ENCODE results near the gene LHPP.
A peak's percentile ranks its signal among the peaks of the same experiment; 100 is the strongest.

The LHPP gene

GRCh38 chr10:124593431-124593985 lies 131.9 kb downstream of the LHPP start:
- H3K27ac ChIP-seq (replicated peaks; ENCODE audit: low read length): no peak overlapping the region
- H2AK5ac ChIP-seq (ENCODE audit: low read depth, low read length): no peak overlapping the region
- no peak overlapping the region for H2BK5ac ChIP-seq (ENCODE audit: low read length)
- H3K4ac ChIP-seq (ENCODE audit: low read length): no peak overlapping the region
- H2BK12ac ChIP-seq (ENCODE audit: low read length): no peak overlapping the region
- DNase-seq (ENCODE audit: low spot score): no peak
- no peak overlapping the region for H4K91ac ChIP-seq (ENCODE audit: low read depth, low read length, poor library complexity)
- peaks cover 4 to 6% of the 10 kb centered on the region in 2 donors for H3K9me3 ChIP-seq (replicated peaks in 1 of 2; ENCODE audit: control insufficient read depth in 2 of 2, insufficient read depth in 1 of 2, low read depth in 1 of 2, low read length in 2 of 2)
- peak overlapping the region; percentile 11 for H3K18ac ChIP-seq (ENCODE audit: low read length)
- H3K4me2 ChIP-seq (ENCODE audit: insufficient read depth, low read length, poor library complexity, severe bottlenecking): no peak overlapping the region
- H4K8ac ChIP-seq (ENCODE audit: low read depth, low read length): no peak overlapping the region
- H3K79me1 ChIP-seq (ENCODE audit: low read depth, low read length): peaks cover 4% of the 10 kb centered on the region
- no peak overlapping the region for H2BK15ac ChIP-seq (ENCODE audit: low read length)
- H3K36me3 ChIP-seq (replicated peaks in 1 of 2; ENCODE audit: control insufficient read depth in 2 of 2, insufficient read depth in 2 of 2, low read length in 2 of 2): no peaks in the 10 kb centered on the region
- WGBS, 2 donors (ENCODE audit: extremely low coverage in 2 of 2, insufficient read length in 2 of 2, insufficient replicate concordance in 1 of 2): no CpG with 5 or more reads among the region's 17 CpGs
- no peak overlapping the region for H3K14ac ChIP-seq (ENCODE audit: low read length)
- no peak overlapping the region for H3K9ac ChIP-seq (ENCODE audit: low read depth, low read length, poor library complexity)
- no peak overlapping the region for H2BK120ac ChIP-seq (ENCODE audit: low read depth, low read length)
- no peak overlapping the region for H2AFZ ChIP-seq (ENCODE audit: low read length)
- H3K4me1 ChIP-seq (ENCODE audit: control insufficient read depth in 2 of 2, insufficient read depth in 1 of 2, low read depth in 1 of 2, low read length in 2 of 2): peaks cover 0 to 3% of the 10 kb centered on the region in 2 donors
- H3K23ac ChIP-seq (ENCODE audit: low read depth, low read length, poor library complexity): no peak overlapping the region
- no peaks in the 10 kb centered on the region for H3K27me3 ChIP-seq (ENCODE audit: control insufficient read depth in 3 of 3, insufficient read depth in 3 of 3, low read depth in 1 of 3, low read length in 3 of 3)
- H3K4me3 ChIP-seq (ENCODE audit: low read length in 2 of 2): no peak overlapping the region

GRCh38 chr10:124594240-124594639 lies 132.6 kb downstream of the LHPP start:
- H3K23ac ChIP-seq (ENCODE audit: low read depth, low read length, poor library complexity): no peak overlapping the region
- no peak overlapping the region for H4K91ac ChIP-seq (ENCODE audit: low read depth, low read length, poor library complexity)
- H2BK5ac ChIP-seq (ENCODE audit: low read length): no peak overlapping the region
- H3K36me3 ChIP-seq (replicated peaks in 1 of 2; ENCODE audit: control insufficient read depth in 2 of 2, insufficient read depth in 2 of 2, low read length in 2 of 2): no peaks in the 10 kb centered on the region
- no peak overlapping the region for H2AFZ ChIP-seq (ENCODE audit: low read length)
- no peak overlapping the region for H3K27ac ChIP-seq (replicated peaks; ENCODE audit: low read length)
- no peaks in the 10 kb centered on the region for H3K27me3 ChIP-seq (ENCODE audit: control insufficient read depth in 3 of 3, insufficient read depth in 3 of 3, low read depth in 1 of 3, low read length in 3 of 3)
- H3K4me2 ChIP-seq (ENCODE audit: insufficient read depth, low read length, poor library complexity, severe bottlenecking): no peak overlapping the region
- no peak overlapping the region for H3K4ac ChIP-seq (ENCODE audit: low read length)
- H2BK12ac ChIP-seq (ENCODE audit: low read length): no peak overlapping the region
- DNase-seq (ENCODE audit: low spot score): no peak
- no peak overlapping the region for H2BK120ac ChIP-seq (ENCODE audit: low read depth, low read length)
- peaks cover 4 to 6% of the 10 kb centered on the region in 2 donors for H3K9me3 ChIP-seq (replicated peaks in 1 of 2; ENCODE audit: control insufficient read depth in 2 of 2, insufficient read depth in 1 of 2, low read depth in 1 of 2, low read length in 2 of 2)
- H3K14ac ChIP-seq (ENCODE audit: low read length): no peak overlapping the region
- no CpG with 5 or more reads among the region's 6 CpGs for WGBS, 2 donors (ENCODE audit: extremely low coverage in 2 of 2, insufficient read length in 2 of 2, insufficient replicate concordance in 1 of 2)
- peaks cover 4% of the 10 kb centered on the region for H3K79me1 ChIP-seq (ENCODE audit: low read depth, low read length)
- no peak overlapping the region for H3K9ac ChIP-seq (ENCODE audit: low read depth, low read length, poor library complexity)
- no peak overlapping the region for H3K18ac ChIP-seq (ENCODE audit: low read length)
- no peaks in the 10 kb centered on the region for H3K4me1 ChIP-seq (ENCODE audit: control insufficient read depth in 2 of 2, insufficient read depth in 1 of 2, low read depth in 1 of 2, low read length in 2 of 2)
- no peak overlapping the region for H4K8ac ChIP-seq (ENCODE audit: low read depth, low read length)
- H2BK15ac ChIP-seq (ENCODE audit: low read length): no peak overlapping the region
- no peak overlapping the region for H3K4me3 ChIP-seq (ENCODE audit: low read length in 2 of 2)
- H2AK5ac ChIP-seq (ENCODE audit: low read depth, low read length): no peak overlapping the region

GRCh38 chr10:124595143-124595883 lies 133.7 kb downstream of the LHPP start:
- Histone ChIP-seq H2AK5ac (ENCODE audit: low read depth, low read length) (no peak overlapping the region), H3K18ac (ENCODE audit: low read length) (no peak overlapping the region), H2BK12ac (ENCODE audit: low read length) (peak overlapping the region; percentile 7), H3K27me3 (ENCODE audit: control insufficient read depth in 3 of 3, insufficient read depth in 3 of 3, low read depth in 1 of 3, low read length in 3 of 3) (no peaks in the 10 kb centered on the region), H3K23ac (ENCODE audit: low read depth, low read length, poor library complexity) (no peak overlapping the region), H2AFZ (ENCODE audit: low read length) (no peak overlapping the region), H3K79me1 (ENCODE audit: low read depth, low read length) (peaks cover 4% of the 10 kb centered on the region), H2BK5ac (ENCODE audit: low read length) (no peak overlapping the region), H3K27ac (replicated peaks; ENCODE audit: low read length) (no peak overlapping the region), H3K4me1 (ENCODE audit: control insufficient read depth in 2 of 2, insufficient read depth in 1 of 2, low read depth in 1 of 2, low read length in 2 of 2) (peaks cover 0 to 3% of the 10 kb centered on the region in 2 donors), H3K9me3 (replicated peaks in 1 of 2; ENCODE audit: control insufficient read depth in 2 of 2, insufficient read depth in 1 of 2, low read depth in 1 of 2, low read length in 2 of 2) (peaks cover 4 to 5% of the 10 kb centered on the region in 2 donors), H4K8ac (ENCODE audit: low read depth, low read length) (no peak overlapping the region), H3K14ac (ENCODE audit: low read length) (no peak overlapping the region), H3K4me3 (ENCODE audit: low read length in 2 of 2) (no peak overlapping the region), H3K9ac (ENCODE audit: low read depth, low read length, poor library complexity) (no peak overlapping the region), H3K4me2 (ENCODE audit: insufficient read depth, low read length, poor library complexity, severe bottlenecking) (no peak overlapping the region), H3K4ac (ENCODE audit: low read length) (no peak overlapping the region), H3K36me3 (replicated peaks in 1 of 2; ENCODE audit: control insufficient read depth in 2 of 2, insufficient read depth in 2 of 2, low read length in 2 of 2) (no peaks in the 10 kb centered on the region), H4K91ac (ENCODE audit: low read depth, low read length, poor library complexity) (no peak overlapping the region), H2BK120ac (ENCODE audit: low read depth, low read length) (no peak overlapping the region), H2BK15ac (ENCODE audit: low read length) (no peak overlapping the region)
- DNase-seq (ENCODE audit: low spot score): no peak
- no CpG with 5 or more reads among the region's 9 CpGs for WGBS, 2 donors (ENCODE audit: extremely low coverage in 2 of 2, insufficient read length in 2 of 2, insufficient replicate concordance in 1 of 2)

GRCh38 chr10:124596116-124596785 lies 134.6 kb downstream of the LHPP start:
- Histone ChIP-seq H2BK12ac (ENCODE audit: low read length) (no peak overlapping the region), H4K91ac (ENCODE audit: low read depth, low read length, poor library complexity) (no peak overlapping the region), H3K9ac (ENCODE audit: low read depth, low read length, poor library complexity) (no peak overlapping the region), H3K27me3 (ENCODE audit: control insufficient read depth in 3 of 3, insufficient read depth in 3 of 3, low read depth in 1 of 3, low read length in 3 of 3) (no peaks in the 10 kb centered on the region), H3K4me3 (ENCODE audit: low read length in 2 of 2) (no peak overlapping the region), H3K4me2 (ENCODE audit: insufficient read depth, low read length, poor library complexity, severe bottlenecking) (no peak overlapping the region), H3K4me1 (ENCODE audit: control insufficient read depth in 2 of 2, insufficient read depth in 1 of 2, low read depth in 1 of 2, low read length in 2 of 2) (peaks cover 0 to 3% of the 10 kb centered on the region in 2 donors), H3K79me1 (ENCODE audit: low read depth, low read length) (peaks cover 2% of the 10 kb centered on the region), H3K18ac (ENCODE audit: low read length) (peak overlapping the region; percentile 3), H2AFZ (ENCODE audit: low read length) (no peak overlapping the region), H3K9me3 (replicated peaks in 1 of 2; ENCODE audit: control insufficient read depth in 2 of 2, insufficient read depth in 1 of 2, low read depth in 1 of 2, low read length in 2 of 2) (peaks cover 4 to 5% of the 10 kb centered on the region in 2 donors), H4K8ac (ENCODE audit: low read depth, low read length) (no peak overlapping the region), H3K14ac (ENCODE audit: low read length) (peak overlapping the region; percentile 39), H2BK120ac (ENCODE audit: low read depth, low read length) (no peak overlapping the region), H2BK15ac (ENCODE audit: low read length) (no peak overlapping the region), H3K27ac (replicated peaks; ENCODE audit: low read length) (no peak overlapping the region), H3K36me3 (replicated peaks in 1 of 2; ENCODE audit: control insufficient read depth in 2 of 2, insufficient read depth in 2 of 2, low read length in 2 of 2) (no peaks in the 10 kb centered on the region), H2AK5ac (ENCODE audit: low read depth, low read length) (no peak overlapping the region), H3K4ac (ENCODE audit: low read length) (no peak overlapping the region), H2BK5ac (ENCODE audit: low read length) (no peak overlapping the region), H3K23ac (ENCODE audit: low read depth, low read length, poor library complexity) (no peak overlapping the region)
- WGBS, 2 donors (ENCODE audit: extremely low coverage in 2 of 2, insufficient read length in 2 of 2, insufficient replicate concordance in 1 of 2): no CpG with 5 or more reads among the region's 18 CpGs
- no peak for DNase-seq (ENCODE audit: low spot score)

All from neuronal stem cell (in vitro differentiated cells).